ENCODE measurements around the gene SHISAL2A.
"Not testable (repeated sequence)": the region's sequence is repeated elsewhere in the genome, so short reads cannot be mapped to it uniquely, and the experiment has no call there.

Gene SHISAL2A

DNA sequence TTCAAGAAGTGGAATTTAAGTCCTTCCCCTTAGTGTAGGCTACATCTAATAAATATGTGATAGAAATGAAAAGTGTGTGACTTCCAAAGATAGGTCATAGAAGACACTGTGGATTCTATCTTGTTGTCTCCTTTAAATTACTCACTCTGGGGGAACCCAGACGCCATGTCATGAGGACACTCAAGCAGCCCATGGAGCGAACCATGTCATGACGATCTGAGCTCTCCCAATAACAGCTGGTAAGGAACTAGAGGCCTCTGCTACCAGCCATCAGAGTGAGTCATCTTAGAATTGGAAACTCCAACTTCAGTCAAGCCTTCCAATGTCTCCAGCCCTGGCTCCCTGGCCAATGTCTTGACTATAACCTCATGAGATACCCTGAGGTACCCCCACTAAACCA lies 58.9 kb downstream of the SHISAL2A start:
- DNase-seq, result no peak

DNA sequence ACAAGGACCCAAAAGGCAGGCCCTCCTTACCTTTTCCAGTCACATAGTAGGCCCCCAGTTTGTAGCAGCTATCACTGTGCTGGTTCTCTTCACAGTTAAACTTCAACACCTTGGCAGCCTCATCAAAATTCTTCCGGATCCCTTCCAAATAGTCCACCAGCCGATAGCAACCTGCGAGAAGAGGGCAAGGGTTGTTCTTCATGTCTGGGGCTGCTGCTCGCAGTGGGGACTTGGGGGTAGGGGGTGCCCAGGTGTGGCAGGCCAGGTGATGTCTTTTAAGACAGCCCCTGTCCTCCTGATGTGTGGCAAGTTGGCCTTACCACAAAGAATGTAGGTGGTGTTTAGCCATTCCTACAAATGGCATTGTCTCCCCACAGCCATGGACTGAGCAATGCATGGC lies 59.7 kb downstream of the SHISAL2A start:
- no peak for DNase-seq

DNA sequence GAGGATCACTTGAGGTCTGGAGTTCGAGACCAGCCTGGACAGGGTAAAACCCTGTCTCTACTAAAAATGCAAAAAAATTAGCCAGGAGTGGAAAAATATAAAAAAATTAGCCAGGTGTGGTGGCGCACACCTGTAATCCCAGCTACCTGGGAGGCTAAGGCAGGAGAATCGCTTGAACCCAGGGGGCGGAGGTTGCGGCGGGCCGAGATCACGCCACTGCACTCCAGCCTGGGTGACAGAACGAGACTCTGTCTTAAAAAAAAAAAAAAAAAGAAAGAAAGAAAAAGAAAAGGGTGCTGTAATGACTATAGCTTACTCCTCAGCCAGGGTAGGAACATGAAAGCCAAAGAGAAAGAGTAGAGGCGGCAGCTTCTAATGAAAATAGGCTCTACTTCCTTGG lies 60.4 kb downstream of the SHISAL2A start:
- DNase-seq, result not testable (repeated sequence)

DNA sequence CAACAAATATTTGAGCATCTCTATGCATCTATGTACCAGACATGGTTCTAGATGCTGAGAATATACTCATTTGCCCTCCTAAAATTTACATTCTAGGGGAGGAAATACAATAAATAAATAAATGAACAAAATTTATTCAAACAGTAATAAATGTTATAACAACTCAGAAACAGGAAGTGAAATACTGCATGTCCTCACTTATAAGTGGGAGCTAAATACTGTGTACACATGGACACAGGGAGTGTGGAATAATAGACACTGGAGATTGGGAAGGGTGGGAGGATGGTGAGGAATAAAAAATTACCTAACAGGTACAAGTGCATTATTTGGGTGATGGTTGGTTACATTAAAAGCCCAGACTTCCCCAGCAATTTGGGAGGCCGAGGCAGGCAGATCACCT lies 60.9 kb downstream of the SHISAL2A start:
- DNase-seq, result no peak

DNA sequence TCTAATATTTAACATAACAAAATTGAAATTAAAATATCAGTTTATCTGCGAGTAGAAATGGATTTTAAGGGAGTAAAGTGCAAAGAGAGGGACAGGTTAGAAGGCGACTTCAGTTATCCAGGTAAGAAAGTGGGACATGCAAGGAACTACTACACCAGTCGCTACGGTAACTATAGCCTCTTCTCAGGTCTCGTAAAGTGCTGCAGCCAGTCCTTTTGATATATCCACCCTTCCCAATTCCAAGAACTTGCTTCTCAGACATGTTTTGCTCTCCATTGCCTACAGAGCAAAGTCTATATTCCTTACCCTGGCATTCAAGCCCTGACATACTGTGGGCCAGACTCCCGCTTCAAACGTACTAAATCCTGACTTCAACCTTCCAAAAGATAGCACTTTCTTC lies 62.7 kb downstream of the SHISAL2A start:
- no peak for DNase-seq

DNA sequence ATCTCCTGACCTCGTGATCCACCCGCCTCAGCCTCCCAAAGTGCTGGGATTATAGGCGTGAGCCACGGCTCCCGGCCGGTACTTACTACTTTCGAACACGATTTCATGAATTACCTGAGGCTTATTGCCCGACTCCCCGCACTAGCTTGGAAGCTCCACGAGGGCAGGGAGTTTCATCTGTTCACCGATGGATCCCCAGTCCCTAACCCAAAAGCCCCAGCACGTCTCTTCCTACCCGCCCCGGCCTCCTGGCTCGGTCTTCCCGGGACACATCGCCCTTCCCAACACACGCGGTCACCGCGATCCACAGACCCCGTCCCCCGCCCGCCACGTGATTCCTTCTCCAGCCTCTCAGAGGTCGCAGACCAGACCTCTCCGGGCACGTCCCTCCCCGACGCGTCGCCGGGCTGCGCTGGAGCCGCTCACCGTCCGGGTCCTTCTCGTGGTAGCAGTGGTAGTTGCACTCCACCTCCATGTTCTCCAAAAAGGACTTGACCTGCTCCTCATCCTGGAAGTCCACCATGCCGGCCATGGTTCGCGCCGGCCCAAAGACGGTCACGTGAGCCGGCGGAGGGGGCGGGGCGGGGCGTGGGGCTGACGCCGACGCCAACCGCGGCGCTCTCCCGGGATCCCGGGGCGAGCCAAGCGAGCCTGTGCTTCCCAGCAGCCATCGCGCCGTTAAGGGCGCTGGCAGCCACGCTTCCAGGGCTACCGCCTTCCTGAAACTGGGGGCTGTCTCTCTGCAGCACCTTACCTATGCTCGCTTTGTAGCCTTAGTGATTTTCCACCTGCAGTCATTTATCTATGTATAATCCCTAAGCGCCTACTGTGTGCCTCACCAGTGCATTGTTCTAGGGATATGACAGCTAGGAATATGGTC lies 65.1 kb downstream of the SHISAL2A start, which contains the start of gene COA7:
COA7 (minus strand) TSS at position 553 of the 880 bp plus-strand sequence; CDS start at position 532, 21 bp downstream.
- DNase-seq, result peak; percentile 82

DNA sequence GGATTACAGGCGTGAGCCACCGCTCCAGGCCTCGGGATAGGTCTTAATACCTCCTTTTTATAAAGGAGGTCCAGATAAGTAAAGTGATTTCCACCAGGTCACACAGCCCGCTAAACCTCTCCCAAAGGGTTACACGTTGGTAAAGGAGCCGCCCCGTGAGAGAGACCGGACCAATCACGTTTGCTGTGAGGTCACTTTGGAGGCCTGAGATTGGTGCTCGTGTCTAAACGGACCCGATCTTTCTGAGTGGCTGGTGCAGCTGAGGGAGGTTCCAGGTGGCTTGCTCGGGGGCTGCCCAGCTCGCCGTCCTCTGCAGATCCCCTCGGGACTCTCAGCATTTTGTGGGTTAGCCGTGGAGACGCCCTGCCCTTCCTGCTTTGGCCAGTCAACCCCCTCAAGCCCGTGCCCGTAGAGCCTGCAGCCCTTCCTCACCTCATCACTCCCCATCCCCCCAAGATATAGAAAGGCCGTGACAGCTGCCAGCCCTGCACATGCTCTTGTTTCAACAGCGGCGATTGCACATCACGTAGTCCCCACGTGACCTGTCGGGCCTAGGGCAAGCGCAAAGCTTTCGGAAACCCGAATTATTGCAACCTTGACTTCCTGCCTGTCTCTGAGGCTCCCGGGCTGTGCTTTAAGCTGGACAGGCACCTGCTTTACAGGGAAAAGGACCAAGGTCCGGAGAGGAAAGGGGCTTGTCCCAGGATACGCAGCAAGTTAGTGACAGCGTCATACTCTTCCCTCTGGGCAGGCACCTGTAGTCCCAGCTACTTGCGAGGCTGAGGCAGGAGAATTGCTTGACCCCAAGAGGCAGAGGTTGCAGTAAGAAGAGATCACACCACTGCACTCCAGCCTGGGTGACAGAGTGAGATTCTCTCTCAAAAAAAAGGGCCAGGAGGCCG lies 70.2 kb downstream of the SHISAL2A start:
- DNase-seq, result peak; percentile 92

DNA sequence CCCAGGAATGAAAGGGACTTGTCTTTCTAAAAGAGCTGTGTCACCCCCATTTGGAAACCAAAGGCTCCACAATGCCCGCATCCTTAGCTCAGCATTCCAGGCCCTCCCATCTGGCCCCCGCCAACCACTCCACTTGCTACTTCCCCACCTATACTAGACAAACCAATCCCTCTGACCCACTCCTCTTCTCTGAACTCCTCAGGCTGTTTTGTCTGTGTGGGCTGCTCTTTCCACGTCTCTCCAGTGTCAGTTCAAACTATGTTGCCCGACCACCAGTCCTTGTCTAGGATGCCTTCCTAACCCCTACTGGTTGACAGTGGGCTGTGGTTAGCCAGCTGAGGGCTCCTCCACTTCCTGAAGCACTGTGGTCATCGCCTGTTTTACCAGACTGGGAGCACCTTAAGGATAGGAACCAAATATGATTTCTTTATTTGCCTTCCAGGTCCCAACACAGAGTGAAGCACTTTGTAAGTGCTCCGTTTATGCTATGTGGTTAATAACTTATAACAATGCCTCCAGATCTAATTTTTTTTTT lies 73.2 kb downstream of the SHISAL2A start:
- no peak for DNase-seq

Measured in activated CD4-positive, alpha-beta T cell treated with anti-CD3 and anti-CD28 coated beads, Interleukin-2, amount 50 U/mL, for 16 hours (primary cell).